Heart left ventricle (tissue), 16 donors: ENCODE measurements around the gene POU3F3. TPM values are rescaled to one million over a fixed set of nuclear protein-coding genes. Genes with fewer than 3 reads are reported as not detected.
A peak's percentile ranks its signal among the peaks of the same experiment; 100 is the strongest.

ENCODE experiments used
- ATAC-seq, 4 donors: fragments of 200-7000 bp; cut with Tn5 transposase; one replicate each; pipeline ENCODE4 v1.9.1; 2020 to 2022; ENCODE audit warnings: moderate library complexity in 4 of 4, mild to moderate bottlenecking in 3 of 4, moderate number of reproducible peaks in 1 of 4
- DNase-seq, 5 donors: peaks; one replicate each; pipeline ENCODE4 v3.0.0-alpha.2; 2020
- H3K27ac ChIP-seq, 12 donors: fragments of 200-600 bp; sonication (generic) in 4 of 12; one replicate each; pipeline versions ENCODE4 v1.5.0 to v1.8.0; 2016 to 2022; ENCODE audit warnings: mild to moderate bottlenecking in 2 of 12
- H3K27me3 ChIP-seq, 9 donors: fragments of 200-600 bp; sonication (generic) in 2 of 9; one replicate each; pipeline versions ENCODE4 v1.5.1 to v1.8.0; 2016 to 2022; ENCODE audit warnings: mild to moderate bottlenecking in 3 of 9
- H3K36me3 ChIP-seq, 9 donors: fragments of 200-600 bp; sonication (generic) in 2 of 9; one replicate each; pipeline versions ENCODE4 v1.5.0 to v1.8.0; 2018 to 2022; ENCODE audit warnings: mild to moderate bottlenecking in 2 of 9
- H3K4me1 ChIP-seq, 12 donors: fragments of 200-600 bp; sonication (generic) in 4 of 12; one replicate each; pipeline versions ENCODE4 v1.5.0 to v1.8.0; 2016 to 2022; ENCODE audit warnings: mild to moderate bottlenecking in 3 of 12
- H3K4me3 ChIP-seq, 12 donors: fragments of 200-600 bp; sonication (generic) in 4 of 12; one replicate each; pipeline versions ENCODE4 v1.5.0 to v1.8.0; 2017 to 2022; ENCODE audit warnings: mild to moderate bottlenecking in 9 of 12, moderate library complexity in 4 of 12
- H3K9me3 ChIP-seq, 12 donors: fragments of 200-600 bp; sonication (generic) in 4 of 12; one replicate each; pipeline versions ENCODE4 v1.5.0 to v1.8.0; 2016 to 2022; ENCODE audit warnings: mild to moderate bottlenecking in 1 of 12
- CTCF ChIP-seq, 12 donors: fragments of 200-600 bp; sonication (generic) in 4 of 12; IDR thresholded peaks; one replicate each; pipeline versions ENCODE4 v1.5.0 to v1.8.0; 2018 to 2022; ENCODE audit warnings: antibody characterized with exemption in 12 of 12, mild to moderate bottlenecking in 5 of 12
- POLR2A ChIP-seq, 2 donors: fragments of 450-650 bp; IDR thresholded peaks; one replicate each; pipeline ENCODE4 v1.6.1; 2017; ENCODE audit warnings: antibody characterized with exemption in 2 of 2, mild to moderate bottlenecking in 2 of 2, moderate library complexity in 2 of 2
- WGBS, 4 donors: extraction: QIAGEN DNeasy Blood & Tissue Kit in 2 of 4; methylation state at CpG; one replicate each; pipeline versions ENCODE4 v1.1.5 to v1.1.7; 2013 to 2018; 5-methylcytosine and 5-hydroxymethylcytosine counted together
- intact Hi-C, 10 donors: fragments of 100-400 bp; cut with DNase I; formaldehyde crosslinking; loops; one replicate each; pipeline versions ENCODE4 v1.11.1 to v1.14.2; 2022
- polyA plus RNA-seq, 2 donors: library from polyadenylated mRNA; stranded (reverse); fragments of 200-250 nt; gene quantifications; one replicate each; pipeline ENCODE4 v1.2.3, GENCODE V29; 2013
- total RNA-seq, 9 donors: library from RNA; depleted of rRNA in 2 of 9; stranded (reverse); fragments of >200 nt in 2 of 9; fragmentation: NEBNext Ultra II Directional in 3 of 9; extraction: Animal tissue kit (Norgen Biotek cat#: 25700) in 3 of 9; gene quantifications; one replicate each; pipeline versions ENCODE4 v1.1.0 to v1.2.4, GENCODE V29; 2016 to 2023
- donor health status: ischemic (EF 13 %, LVEDD 7.1; RV severe dilation, severe dysfunction).
- donor health status: healthy with polysubstance abuse.
- donor health status: DM: no; HTN: yes; CAD: no.
- donor health status: DM: no; HTN: no; CAD: no.
- donor health status: ischemic (EF 25% LVEDD 6.9; RV normal size, moderate dysfunction).
- donor health status: ischemic (EF 25% LVEDD 5.7; RV mildly dilated, moderate dysfunction).
- donor health status: healthy.
- donor health status: DM: yes; HTN: yes; CAD: no.
- donor health status: ischemic (EF 35%, LVEDD 5.7; RV mildly dilated, moderate dysfunction).
- donor health status: nonischemic (EF 11% LVEDD 7.7; RV severe dilation, severe dysfunction).
- donor health status: DM: yes; HTN: yes; CAD: no.
- donor health status: PGD.
- donor health status: ischemic (EF 29% LVEDD 5.4; RV normal size, mild dysfunction).
- donor health status: nonischemic (EF 23%, LVEDD 6.1; RV moderate dilation, normal function).

The POU3F3 gene
- total and polyA plus RNA-seq, 11 donors = 0.08 to 0.27 TPM; not detected in 9

GRCh38 chr2:104856086-104856972, 2.4 kb downstream of the POU3F3 start:
- intact Hi-C loops = no loop called here

GRCh38 chr2:104856973-104857261, 3.0 kb downstream of the POU3F3 start:
- H3K4me1 ChIP-seq = peaks cover 0 to 52% (median 23%) of the 10 kb centered on the region in 12 donors
- H3K27ac ChIP-seq = no peak overlapping the region
- peaks cover 72 to 90% (median 84%) of the 10 kb centered on the region in 9 donors for H3K27me3 ChIP-seq
- H3K4me3 ChIP-seq = peak overlapping the region in 3 of 12 donors; percentile 19 to 32 (median 20)
- WGBS, 4 donors = 0 to 5% (median 2%) methylated on average over 16 to 40 of the region's 41 CpGs
- intact Hi-C loops = no loop called here
- ATAC-seq (no peak), DNase-seq (no peak)
- H3K36me3 ChIP-seq = no peaks in the 10 kb centered on the region
- TF ChIP-seq POLR2A (IDR thresholded peaks at IDR 0.05) (no peak), CTCF (IDR thresholded peaks at IDR 0.05) (no peak)
- no peaks in the 10 kb centered on the region for H3K9me3 ChIP-seq

More at GRCh38 chr2:104856086-104856972, 2.4 kb downstream of the POU3F3 start:
- Histone ChIP-seq H3K36me3 (no peaks in the 10 kb centered on the region), H3K9me3 (no peaks in the 10 kb centered on the region), H3K27me3 (peaks cover 67 to 90% (median 84%) of the 10 kb centered on the region in 9 donors), H3K27ac (no peak overlapping the region), H3K4me1 (peaks cover 0 to 53% (median 26%) of the 10 kb centered on the region in 12 donors), H3K4me3 (peak overlapping the region in 2 of 12 donors; percentile 20 to 32)
- DNase-seq (peak in 1 of 5 donors; percentile 54), ATAC-seq (no peak)
- 2 to 7% (median 4%) methylated on average over 45 to 106 of the region's 106 CpGs for WGBS, 4 donors
- no peak for TF ChIP-seq CTCF (IDR thresholded peaks at IDR 0.05)
- no peak for TF ChIP-seq POLR2A (IDR thresholded peaks at IDR 0.05)

GRCh38 chr2:104857262-104858005, 3.5 kb downstream of the POU3F3 start:
- TF ChIP-seq CTCF (IDR thresholded peaks at IDR 0.05) (no peak), POLR2A (IDR thresholded peaks at IDR 0.05) (no peak)
- Histone ChIP-seq H3K27ac (no peak overlapping the region), H3K9me3 (no peaks in the 10 kb centered on the region), H3K27me3 (peaks cover 72 to 90% (median 84%) of the 10 kb centered on the region in 9 donors), H3K4me3 (peak overlapping the region in 3 of 12 donors; percentile 19 to 32 (median 20)), H3K4me1 (peaks cover 0 to 52% (median 20%) of the 10 kb centered on the region in 12 donors), H3K36me3 (no peaks in the 10 kb centered on the region)
- 5 to 10% (median 9%) methylated on average over 33 of the region's 33 CpGs for WGBS, 4 donors
- ATAC-seq (no peak), DNase-seq (no peak)
- intact Hi-C loops = no loop called here
